Upper lobe of right lung (tissue), 1 donor: ENCODE measurements around the gene SLC25A38. TPM values are rescaled to one million over a fixed set of nuclear protein-coding genes. Genes with fewer than 3 reads are reported as not detected.

Experiments
- ATAC-seq: fragments of 200-7000 bp; cut with Tn5 transposase; one replicate; pipeline ENCODE4 v1.9.1; 2020; ENCODE audit warnings: mild to moderate bottlenecking, moderate library complexity
- DNase-seq: peaks from one replicate; pipeline ENCODE4 v3.0.0-alpha.2; 2020
- H3K27ac ChIP-seq: fragments of 200-600 bp; one replicate; pipeline ENCODE4 v1.8.0; 2022
- H3K27me3 ChIP-seq: fragments of 200-600 bp; one replicate; pipeline ENCODE4 v1.8.0; 2022; ENCODE audit warnings: mild to moderate bottlenecking
- H3K36me3 ChIP-seq: fragments of 200-600 bp; one replicate; pipeline ENCODE4 v1.8.0; 2022
- H3K4me1 ChIP-seq: fragments of 200-600 bp; one replicate; pipeline ENCODE4 v1.8.0; 2022
- H3K4me3 ChIP-seq: fragments of 200-600 bp; one replicate; pipeline ENCODE4 v1.8.0; 2022; ENCODE audit warnings: mild to moderate bottlenecking
- H3K9me3 ChIP-seq: fragments of 200-600 bp; one replicate; pipeline ENCODE4 v1.8.0; 2022
- intact Hi-C: fragments of 100-400 bp; cut with DNase I; formaldehyde crosslinking; loops from one replicate; pipeline ENCODE4 v1.11.0; 2022
- long read RNA-seq: library from polyadenylated mRNA; unstranded; transcript quantifications from one replicate; pipeline ENCODE4 v2.0.0, GENCODE V29; 2021
- total RNA-seq: library from RNA; stranded (reverse); fragmentation: NEBNext Ultra II Directional; extraction: Animal tissue kit (Norgen Biotek cat#: 25700); gene quantifications from one replicate; pipeline ENCODE4 v1.2.1, GENCODE V29; 2021
- TF ChIP-seq, protein P1 (sequence below): fragments of 200-600 bp; IDR thresholded peaks from one replicate; pipeline ENCODE4 v1.8.0; 2022; ENCODE audit warnings: antibody characterized with exemption
- donor health status: DM: no; HTN: yes; CAD: no; lungs with severe emphysema.

Gene SLC25A38, protein sequence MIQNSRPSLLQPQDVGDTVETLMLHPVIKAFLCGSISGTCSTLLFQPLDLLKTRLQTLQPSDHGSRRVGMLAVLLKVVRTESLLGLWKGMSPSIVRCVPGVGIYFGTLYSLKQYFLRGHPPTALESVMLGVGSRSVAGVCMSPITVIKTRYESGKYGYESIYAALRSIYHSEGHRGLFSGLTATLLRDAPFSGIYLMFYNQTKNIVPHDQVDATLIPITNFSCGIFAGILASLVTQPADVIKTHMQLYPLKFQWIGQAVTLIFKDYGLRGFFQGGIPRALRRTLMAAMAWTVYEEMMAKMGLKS
- total RNA-seq = 27.9 TPM
- long read RNA-seq, transcript SLC25A38-201 (7 exons, 2,147 nt) = major isoform, 34 of 42 reads
- long read RNA-seq, partial matches to known transcripts = 1 of 42 reads
- long read RNA-seq, other reads (novel, unspliced or antisense) = 7 of 42 reads

DNA sequence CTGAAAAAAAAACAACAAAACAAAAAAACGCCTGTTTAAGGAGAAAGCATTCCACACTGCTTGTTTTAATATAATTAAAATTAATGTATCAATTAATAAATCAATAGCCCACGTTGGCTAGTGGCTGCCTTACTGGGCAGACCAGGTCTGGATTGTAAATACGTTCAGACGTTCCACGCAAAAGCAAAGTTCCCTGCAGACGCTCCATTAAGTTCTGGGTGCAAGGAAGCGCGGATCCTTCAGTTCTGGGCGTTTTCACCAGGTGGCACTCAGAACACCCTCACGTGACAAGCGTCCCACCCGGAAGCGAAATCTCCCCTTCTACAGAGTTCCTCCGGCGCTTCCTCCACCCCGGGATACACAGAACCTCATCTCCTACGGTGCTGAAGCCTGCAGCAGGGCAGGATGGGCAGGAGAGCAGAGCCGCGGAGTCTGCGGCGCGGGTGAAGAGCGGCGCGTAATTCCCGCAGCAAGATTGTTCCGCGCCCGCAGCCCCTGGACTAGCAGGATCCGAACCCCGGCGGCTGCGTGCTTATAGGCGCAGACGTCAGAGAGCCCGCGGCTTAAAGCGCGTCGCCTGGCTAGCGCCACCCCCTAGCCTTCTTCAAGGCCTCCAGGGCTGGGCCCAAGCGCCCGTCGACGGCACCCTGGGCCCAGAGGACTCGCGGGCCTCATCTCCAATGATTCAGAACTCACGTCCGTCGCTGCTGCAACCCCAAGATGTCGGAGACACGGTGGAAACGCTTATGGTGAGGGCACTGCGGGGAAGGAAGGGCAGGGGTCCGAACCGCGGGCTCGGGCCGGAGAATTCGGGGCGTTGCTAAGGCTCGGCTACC lies at the start of gene SLC25A38:
SLC25A38 (plus strand) TSS at position 326 of the 836 bp plus-strand sequence; CDS start at position 681, 355 bp downstream.
- peak; percentile 87 for ATAC-seq
- TF ChIP-seq, protein P1, sequence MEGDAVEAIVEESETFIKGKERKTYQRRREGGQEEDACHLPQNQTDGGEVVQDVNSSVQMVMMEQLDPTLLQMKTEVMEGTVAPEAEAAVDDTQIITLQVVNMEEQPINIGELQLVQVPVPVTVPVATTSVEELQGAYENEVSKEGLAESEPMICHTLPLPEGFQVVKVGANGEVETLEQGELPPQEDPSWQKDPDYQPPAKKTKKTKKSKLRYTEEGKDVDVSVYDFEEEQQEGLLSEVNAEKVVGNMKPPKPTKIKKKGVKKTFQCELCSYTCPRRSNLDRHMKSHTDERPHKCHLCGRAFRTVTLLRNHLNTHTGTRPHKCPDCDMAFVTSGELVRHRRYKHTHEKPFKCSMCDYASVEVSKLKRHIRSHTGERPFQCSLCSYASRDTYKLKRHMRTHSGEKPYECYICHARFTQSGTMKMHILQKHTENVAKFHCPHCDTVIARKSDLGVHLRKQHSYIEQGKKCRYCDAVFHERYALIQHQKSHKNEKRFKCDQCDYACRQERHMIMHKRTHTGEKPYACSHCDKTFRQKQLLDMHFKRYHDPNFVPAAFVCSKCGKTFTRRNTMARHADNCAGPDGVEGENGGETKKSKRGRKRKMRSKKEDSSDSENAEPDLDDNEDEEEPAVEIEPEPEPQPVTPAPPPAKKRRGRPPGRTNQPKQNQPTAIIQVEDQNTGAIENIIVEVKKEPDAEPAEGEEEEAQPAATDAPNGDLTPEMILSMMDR = peak; percentile 46
- H3K4me1 ChIP-seq = peaks cover 13% of the 10 kb centered on the region
- H3K27ac ChIP-seq = peak within 1 kb of the TSS; percentile 95
- H3K27me3 ChIP-seq = no peaks in the 10 kb centered on the region
- no peaks in the 10 kb centered on the region for H3K9me3 ChIP-seq
- peak within 1 kb of the TSS; percentile 75 for H3K4me3 ChIP-seq
- peak; percentile 93 for DNase-seq
- no peaks in the 10 kb centered on the region for H3K36me3 ChIP-seq
- intact Hi-C loops = no loop called here

DNA sequence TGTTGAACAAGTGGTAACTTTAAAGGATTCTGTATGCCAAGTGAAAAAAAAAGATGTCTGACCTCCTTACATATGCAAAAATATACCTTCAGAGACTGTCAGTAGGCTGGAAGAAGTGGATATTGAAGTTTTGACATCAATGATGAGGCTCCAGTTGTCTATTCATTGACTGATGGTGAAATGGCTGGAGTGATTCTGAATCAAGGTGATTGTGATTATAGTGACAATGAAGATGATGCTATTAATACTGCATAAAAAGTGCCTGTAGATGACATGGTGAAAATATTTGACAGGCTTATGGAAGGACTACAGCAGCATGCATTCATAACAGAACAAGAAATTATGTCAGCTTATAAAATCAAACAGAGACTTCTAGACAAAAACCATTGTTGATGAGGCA lies 49.6 kb upstream of the SLC25A38 start:
- DNase-seq (no peak), ATAC-seq (no peak)
- H3K27me3 ChIP-seq = no peaks in the 10 kb centered on the region
- TF ChIP-seq, protein P1 = no peak
- H3K9me3 ChIP-seq = no peaks in the 10 kb centered on the region
- H3K4me1 ChIP-seq = no peaks in the 10 kb centered on the region
- intact Hi-C loops = no loop called here
- H3K4me3 ChIP-seq = no peak overlapping the region
- H3K36me3 ChIP-seq = no peaks in the 10 kb centered on the region
- no peak overlapping the region for H3K27ac ChIP-seq

DNA sequence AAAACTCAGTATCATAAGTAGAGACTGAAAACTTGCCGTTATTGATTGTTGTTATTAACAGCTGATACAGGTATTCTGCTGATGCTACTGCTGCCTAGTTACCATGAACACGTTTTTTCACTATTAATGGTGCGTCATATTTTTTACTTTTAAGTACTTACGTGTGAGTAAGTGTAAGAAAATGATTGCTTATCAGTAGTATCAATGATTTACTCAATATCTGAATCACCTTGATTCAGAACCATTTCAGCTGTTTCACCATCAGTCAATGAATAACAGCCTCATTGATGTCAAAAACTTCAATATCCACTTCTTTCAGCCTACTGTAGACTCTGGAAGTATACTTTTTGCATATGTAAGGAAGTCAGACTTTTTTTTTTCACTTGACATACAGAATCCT lies 49.0 kb upstream of the SLC25A38 start:
- no peaks in the 10 kb centered on the region for H3K9me3 ChIP-seq
- H3K4me1 ChIP-seq = no peaks in the 10 kb centered on the region
- intact Hi-C loops = no loop called here
- H3K36me3 ChIP-seq = no peaks in the 10 kb centered on the region
- TF ChIP-seq, protein P1 = no peak
- ATAC-seq (no peak), DNase-seq (no peak)
- no peak overlapping the region for H3K4me3 ChIP-seq
- no peak overlapping the region for H3K27ac ChIP-seq
- no peaks in the 10 kb centered on the region for H3K27me3 ChIP-seq

DNA sequence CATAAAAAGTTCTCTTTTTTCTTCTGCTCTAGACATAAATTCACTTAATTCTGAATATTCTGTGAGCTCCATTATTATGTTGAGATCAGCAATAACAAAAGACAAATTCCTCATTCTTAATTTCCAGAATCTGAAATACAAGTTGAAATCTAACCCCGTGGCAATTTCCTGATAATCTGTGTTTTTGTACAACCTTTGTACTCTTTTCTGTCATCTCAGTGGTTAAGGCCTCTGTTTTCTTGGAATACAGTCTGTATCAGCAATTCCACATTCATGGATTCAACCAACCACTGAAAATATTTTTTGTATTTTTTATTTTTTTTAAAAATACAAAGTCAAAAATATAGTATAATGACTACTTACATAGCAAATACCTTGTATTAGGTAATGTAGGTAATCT lies 45.0 kb upstream of the SLC25A38 start:
- intact Hi-C loops = no loop called here
- TF ChIP-seq, protein P1 = no peak
- no peak for ATAC-seq
- Histone ChIP-seq H3K27me3 (no peaks in the 10 kb centered on the region), H3K4me3 (no peak overlapping the region), H3K27ac (no peak overlapping the region), H3K4me1 (no peaks in the 10 kb centered on the region), H3K36me3 (no peaks in the 10 kb centered on the region), H3K9me3 (no peaks in the 10 kb centered on the region)
- no peak for DNase-seq

DNA sequence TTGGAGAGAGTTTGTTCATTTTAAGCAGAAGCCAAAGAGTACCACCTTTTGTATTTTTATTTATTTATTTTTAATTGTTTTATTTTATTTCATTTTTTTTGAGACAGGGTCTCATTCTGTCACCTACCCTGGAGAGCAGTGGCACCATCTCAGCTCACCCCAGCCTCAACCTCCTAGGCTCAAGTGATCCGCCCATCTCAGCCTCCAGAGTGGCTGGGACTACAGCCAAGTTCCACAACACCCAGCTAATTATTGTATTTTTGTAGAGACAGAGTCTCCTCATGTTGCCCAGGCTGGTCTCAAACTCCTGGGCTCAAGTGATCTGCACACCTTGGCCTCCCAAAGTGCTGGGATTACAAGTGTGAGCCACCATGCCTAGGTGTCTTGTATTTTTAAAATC lies 44.1 kb upstream of the SLC25A38 start:
- Histone ChIP-seq H3K27me3 (no peaks in the 10 kb centered on the region), H3K4me1 (no peaks in the 10 kb centered on the region), H3K36me3 (no peaks in the 10 kb centered on the region), H3K9me3 (no peaks in the 10 kb centered on the region), H3K27ac (no peak overlapping the region), H3K4me3 (no peak overlapping the region)
- TF ChIP-seq, protein P1 = no peak
- DNase-seq (no peak), ATAC-seq (no peak)
- intact Hi-C loops = no loop called here
